Measurements from ENCODE around the gene IQSEC1.

IQSEC1 gene

DNA sequence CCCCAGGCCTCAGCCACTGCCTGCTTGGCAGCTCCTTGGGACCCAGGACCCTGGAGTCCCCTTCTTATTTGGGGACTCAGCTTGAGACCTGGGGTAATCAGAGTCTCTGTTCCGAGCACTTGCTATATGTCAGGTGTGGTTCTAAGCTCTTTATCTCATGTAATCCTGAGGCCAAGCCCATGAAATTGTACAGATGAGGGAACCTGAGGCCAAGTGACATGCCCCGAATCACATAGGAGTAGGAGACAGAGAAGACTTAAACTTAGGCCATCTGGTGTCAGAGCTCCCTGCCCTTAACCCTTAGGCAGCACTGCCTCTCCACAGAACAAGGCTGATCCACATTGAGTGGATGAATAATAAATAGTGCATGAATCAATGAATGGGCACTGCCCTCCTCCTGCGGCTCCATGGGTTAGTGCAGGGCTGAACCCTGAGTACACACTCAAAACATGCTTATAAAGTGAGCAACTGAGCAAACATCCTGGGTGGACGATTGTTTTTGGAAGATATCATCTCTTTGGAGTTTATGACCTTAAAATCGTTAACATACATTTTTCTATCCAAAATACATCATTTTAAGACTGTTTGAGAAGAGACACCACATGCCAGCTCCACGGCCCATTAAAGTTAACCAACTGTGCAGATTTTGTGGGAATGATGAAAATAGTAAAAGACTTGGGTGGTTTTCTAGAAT is 33.2 kb upstream of the IQSEC1 start:
- no peak for DNase-seq

DNA sequence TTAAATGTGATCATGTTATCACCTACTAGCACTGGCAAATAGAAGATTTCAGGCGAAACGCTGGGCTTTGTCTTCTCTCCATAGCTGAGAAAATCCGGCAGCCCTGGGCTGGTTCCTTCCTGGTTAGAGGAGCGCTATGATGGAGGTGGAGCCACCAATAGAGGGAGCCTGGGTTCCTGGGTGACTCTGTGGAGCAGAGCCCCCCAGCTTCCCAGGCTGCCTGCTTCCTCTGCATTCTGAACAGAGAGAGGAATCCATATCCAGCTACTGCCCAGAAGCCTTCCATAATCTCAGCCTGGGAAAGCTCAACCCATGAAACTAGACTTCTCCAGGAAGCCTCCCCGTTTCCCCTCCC is 32.6 kb upstream of the IQSEC1 start:
- DNase-seq = no peak

DNA sequence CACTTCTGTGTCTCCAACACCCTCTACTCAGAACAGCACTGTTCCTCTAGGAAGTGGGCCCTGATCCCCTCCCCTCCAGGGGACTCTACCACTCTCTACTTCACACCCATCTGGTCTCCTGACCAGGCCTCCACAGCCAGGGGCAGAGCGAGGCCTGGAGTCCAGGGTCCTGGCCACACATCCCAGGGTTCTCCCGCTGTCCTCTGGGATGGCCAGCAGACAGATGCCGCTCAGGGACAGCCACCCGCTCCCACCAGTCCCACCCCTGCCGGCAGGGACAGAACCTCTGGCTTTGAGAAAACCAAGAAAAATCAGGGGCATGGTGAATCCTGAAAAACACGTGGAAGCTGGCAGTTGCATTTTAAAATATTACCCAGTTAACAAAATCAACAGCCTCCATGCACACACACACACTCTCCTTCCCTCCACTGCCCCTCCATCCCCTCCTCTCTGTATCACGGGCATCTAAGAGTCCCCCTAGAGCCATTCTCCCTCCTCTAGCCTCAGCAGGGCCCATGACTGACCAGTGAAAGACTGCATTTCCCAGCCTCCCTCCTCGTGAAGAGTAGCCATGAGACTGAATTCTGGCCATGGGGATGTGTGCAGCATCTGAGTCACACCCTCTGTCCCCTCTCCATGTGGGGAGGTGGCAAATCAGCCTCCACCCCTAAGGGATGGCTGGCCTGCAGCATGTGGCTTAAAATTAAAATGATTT is 32.1 kb upstream of the IQSEC1 start:
- no peak for DNase-seq

DNA sequence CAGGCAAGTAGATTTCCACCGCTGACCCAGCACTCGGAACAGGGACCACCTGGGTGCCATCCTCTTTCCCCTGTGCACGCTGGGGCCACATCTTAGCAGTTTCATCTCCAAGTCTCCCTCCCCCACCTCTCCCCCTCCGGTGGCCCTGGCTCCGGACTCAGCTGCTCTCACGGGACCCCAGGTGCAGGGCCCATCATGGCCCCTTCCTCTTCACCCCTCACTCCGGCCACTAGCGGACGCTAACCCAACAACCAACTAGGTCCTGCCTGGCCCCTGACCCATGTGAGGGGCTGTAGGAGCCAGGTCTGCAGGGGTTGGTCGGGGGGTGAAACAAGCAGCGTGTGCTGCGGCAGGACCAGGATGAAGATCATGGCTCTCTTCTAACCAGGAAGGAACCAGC is 31.3 kb upstream of the IQSEC1 start:
- DNase-seq = no peak

DNA sequence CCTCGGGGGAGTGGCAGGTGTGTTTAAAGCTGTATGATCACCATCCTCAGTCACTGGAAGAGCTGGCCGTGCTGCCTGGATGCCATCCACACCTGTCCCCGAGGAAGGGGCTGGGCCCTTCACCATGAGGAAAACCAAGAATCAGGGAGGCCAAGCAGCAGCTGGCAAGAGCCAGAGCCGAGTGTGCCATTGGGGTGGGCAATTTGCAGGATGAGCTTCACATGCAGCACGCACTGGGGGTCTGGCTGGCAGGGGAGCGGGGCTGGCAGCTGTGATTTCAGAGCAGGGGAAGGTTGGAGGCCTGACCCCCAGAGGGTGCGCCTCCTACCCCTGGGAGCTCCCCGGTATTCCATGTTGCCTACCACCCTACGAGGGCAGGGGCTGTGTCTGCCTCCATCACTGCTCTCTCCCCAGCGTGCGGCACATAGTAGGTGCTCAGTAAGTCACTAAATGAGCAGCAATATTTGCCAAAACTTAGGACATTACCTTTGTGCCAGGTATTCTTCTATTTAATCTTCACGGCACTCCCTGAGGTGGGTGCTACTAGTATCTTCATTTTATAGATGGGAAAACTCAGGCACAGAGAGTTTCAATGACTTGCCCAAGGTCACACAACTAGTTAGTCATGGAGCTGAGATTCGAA is 30.3 kb upstream of the IQSEC1 start:
- no peak for DNase-seq

DNA sequence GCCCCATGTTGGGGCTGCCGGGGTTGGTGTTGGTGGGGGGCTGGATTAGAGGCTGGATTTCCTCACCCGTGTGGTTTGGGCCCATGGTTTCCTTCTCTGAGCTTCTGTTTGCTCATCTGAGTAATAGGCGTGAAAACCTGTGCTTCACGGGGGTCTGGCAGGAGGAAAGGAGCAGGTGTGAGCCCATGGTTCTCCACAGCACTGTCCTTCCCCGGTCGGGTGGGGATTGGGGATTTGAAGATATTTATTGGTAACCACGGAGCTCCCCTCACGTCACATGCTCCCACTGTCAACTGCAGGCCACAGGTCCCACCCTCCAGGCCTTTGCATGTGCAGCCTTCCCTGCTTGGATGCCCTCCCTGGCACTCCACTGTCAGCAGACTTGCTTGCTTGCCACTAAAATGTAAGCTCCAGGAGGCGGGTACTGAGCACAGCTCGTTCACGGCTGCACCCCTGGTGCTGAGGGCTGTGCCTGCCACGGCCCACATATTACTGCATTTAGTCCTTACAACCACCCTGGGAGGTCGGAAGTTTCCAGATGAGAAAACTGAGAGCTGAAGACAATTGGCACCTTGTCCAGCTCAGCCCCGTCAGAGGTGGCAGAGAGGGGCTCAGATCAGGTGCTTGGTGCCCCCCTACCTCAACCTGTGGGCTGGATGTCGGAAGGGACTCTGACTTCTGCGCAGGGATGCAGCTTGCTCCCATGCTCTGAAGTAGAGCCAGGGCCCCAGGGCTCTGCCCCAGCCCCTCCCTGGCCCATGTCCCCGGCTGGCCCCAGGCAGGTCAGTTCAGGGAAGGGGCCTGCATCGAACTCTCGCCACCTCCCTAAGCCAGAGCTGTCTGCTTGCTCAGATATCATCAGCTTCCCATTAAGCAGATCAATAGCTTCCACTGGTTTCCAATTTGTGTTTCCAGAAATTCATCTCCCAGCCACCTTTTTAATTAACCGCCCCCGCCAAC is 29.4 kb upstream of the IQSEC1 start:
- DNase-seq = no peak

DNA sequence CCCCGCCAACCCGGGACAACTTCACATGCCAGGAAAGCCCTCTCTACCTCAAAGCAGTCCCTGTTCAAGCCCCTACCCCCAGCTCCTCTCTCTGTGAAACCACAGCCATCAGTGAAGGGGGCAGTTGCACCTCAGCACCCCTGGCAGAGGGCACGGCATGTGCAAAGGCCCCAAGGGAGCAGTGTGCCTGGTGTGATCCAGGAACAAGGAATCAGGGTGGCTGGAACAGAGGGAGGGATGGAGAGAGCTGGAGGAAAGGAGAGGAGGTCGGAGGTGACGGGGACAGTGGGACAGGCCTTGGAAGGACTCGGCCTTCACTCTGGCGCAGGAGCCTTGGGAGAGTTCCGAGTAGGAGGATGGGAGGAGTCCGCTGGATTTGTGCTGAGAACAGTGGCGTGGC is 26.5 kb upstream of the IQSEC1 start:
- no peak for DNase-seq

DNA sequence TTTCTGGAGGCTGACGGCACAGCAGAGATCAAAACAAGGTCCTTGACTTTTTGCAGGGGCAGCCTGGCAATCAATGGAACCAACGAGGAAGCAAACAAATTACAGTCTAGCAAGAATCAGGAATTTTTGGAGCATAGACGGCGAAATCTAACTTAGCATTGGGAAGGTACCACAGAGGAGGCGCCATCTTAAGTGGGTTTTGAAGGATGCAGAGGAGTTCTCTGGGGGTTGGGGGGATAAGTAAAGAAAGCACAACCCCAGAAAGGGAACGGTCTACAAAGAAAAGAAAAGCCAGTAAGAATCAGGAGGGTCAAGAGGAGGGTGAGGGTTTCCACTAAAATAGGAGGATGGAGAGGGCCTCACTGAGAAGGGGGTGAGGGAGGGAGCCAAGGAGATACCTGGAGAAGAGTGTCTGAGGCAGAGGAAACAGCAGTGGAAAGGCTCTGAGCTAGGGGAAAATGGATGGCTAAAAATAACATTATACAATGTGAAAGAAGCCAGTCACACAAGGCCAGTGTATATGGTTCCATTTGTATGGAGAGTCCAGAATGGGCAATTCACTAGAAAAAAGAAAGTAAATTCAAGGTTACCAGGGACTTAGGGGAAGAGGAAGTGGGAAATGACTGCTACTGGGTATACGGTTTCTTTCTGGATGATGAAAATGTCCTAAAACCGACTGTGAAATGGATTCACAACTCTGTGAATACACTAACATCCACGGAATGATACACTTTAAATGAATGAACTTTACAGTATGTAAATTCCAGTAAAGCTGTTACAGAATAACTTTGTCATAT is 25.2 kb upstream of the IQSEC1 start:
- DNase-seq = no peak

DNA sequence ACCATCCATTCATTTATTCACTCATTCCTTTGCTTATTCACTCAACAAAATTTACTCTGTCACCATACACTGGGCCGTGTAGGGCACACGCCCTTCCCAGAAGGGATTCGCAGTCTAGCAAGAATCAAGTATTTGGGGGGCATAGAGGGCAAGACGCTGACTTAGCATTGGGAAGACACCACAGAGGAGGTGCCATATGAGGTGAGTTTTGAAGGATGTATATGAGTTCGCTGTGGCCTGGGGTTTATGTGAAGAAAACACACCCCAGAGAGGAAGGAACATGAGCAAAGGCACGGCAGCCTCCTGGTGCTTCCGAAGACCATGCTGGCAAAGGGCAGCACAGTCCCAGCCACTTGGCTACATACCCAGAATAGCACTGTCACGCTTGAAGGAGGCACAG is 23.1 kb upstream of the IQSEC1 start:
- no peak for DNase-seq

DNA sequence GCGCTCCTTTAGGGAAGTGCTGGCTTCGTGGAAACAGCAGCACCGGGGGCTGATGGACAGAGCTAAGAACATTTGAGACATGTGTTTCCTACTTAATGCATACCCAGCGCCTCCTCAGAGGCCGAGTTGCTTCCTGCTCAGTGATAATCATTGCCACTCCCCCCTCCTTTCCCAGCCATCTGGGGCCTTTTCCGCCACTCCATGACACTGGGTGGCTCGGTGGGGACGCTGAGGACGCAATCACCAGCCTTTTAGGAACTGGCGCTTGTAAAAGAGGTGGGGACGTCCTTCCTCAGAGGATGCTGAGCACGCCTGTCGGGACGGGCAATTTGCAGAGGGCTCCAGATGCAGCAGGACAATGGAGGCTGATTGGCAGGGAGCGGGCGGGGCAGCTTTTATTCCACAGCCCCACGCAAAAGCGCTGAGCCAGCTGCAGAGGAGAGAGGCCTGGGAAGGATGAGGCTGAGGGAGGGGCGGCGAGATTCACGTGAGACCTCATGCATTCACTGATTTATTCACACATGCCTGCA is 22.2 kb upstream of the IQSEC1 start:
- DNase-seq = no peak

DNA sequence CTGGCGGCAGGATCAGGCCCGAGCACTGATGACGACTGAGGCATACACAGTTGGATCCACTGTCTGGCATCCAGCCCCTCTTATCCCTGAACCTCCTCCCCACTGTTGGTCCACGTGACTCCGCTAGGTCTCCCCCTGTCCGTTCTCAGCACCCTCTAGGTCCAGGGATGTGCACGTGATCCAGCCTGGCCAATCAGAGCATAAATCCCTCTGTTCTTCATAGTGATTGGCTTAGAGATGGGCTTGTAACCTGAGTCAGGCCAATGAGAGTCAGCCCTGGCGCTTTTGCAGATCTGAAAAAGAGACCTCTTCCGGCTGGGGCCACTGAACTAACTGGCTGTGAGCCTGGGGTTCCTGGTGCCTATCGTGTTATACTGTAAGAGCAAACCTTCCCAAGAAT is 20.5 kb upstream of the IQSEC1 start:
- DNase-seq = no peak

DNA sequence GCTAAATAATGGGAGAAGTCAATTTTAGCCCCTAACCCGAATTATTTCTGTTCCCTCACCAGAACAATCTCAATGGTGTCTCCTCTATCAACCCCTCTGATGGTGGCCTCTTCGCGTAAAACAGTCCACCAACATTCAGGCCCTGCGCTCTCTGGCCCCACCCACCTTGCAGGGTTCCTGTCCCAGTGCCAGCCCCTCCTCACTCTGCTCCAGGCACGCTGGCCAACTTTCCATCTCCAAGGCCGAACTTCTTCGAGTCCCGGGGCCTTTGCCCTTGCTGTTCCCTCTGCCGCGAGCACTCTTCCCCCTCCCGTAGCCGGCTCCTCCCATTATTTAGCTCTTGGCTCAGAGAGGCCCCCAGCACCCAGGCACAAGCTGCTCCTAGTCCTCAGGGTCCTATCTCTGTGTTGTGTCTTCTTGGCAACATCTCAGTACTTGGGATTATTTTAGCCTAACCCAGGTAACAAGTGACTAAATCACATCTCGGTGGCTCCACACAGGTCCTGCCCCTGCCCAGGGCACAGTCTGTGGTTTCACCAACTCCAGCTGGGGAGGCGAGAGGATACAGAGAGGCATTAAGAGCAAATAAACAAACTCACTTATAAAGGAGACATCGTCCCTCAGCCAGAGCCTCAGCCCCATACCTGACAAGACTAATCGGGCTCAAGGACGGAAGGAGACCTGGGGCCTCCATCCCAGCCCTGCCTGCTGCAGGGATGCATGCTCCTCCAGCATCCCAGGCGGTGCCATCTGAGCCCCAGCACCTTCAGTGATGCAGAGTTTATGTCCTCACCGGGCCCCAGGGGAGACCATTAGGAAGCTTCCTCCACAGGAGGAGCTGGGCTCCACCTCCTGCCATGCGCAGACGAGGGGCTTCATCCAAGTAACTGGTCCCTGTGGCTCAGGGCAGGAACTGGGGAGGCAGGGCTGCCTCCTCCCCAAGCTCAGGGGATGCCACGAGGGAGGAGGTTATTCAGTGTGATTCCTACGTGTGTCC is 19.7 kb upstream of the IQSEC1 start:
- DNase-seq = no peak

DNA sequence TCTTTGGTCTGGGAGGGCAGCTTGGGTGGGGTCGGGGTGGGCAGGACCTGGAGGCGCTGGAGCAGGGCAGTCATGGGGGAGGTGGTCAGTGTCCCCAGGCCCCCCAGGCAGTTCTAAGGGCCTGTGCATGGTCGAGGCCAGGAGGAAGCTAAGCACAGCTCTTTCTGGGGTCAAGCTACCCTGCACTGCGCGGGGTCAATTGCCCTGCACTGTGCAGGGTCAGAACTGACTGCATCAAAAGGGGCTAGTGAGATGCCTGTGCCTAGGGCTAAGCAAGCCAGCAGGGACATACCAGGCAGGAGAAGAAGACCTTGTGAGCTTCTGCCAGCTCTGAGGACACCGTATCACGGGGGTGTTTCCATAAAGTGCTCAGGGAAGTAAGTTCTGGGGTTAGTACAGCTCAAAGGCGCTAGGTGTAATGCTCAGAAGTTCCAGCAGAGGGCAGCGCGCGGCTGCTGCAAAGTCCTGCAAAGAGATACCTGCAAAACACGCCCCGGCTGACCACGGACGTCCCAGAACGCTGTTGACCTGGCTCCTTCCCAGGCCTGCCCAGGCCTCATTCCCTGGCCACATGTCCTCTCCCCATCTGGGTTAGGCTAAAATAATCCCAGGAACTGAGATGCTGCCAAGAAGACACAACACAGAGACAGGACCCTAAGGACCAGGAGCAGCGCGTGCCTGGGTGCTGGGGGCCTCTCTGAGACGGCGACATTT is 18.8 kb upstream of the IQSEC1 start:
- no peak for DNase-seq

DNA sequence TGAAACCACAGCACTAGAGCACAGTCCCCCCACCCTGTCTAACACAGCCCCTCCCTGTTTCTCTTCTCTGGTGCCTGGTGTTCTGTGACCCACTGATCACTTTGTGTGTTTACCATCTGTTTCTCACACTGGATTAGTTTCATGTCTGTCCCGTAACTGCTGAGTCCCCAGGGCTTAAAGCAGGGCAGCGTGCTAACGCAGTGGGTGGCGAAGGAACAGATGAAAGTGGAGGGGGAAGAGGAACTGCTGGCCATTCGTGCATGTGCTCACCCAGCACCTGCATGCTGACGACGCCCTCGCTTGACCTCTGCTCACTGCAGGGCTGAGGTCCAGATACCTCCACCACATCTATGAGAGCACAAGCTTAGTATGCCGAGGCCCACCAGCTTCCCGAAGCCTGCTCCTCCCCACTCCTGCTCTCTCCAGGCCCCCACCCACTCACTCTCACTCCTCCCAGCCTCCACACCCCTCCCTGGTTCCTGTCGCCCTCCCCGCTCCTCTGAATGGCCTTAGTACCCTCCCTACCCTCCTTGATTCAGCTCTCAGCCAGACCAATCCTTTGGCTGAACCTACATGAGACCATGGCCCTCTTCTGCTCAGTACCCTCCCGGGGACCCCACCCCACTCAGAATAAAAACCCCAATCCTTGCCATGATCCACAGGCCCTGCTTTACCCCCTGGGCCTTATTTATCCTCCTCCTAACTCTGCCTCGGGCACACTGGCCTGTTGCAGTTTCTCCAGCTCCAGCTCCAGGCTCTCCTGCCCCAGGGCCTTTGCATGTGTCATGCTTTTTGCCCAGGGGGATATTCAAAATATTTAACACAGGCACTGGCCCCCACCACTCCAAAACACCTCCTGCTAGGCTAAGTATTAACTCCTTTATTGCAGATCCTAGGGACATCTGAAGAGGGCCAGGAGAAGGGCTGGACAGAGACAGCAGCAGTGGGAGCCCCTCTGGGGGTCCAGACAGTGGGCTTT is 15.1 kb upstream of the IQSEC1 start:
- DNase-seq = no peak

DNA sequence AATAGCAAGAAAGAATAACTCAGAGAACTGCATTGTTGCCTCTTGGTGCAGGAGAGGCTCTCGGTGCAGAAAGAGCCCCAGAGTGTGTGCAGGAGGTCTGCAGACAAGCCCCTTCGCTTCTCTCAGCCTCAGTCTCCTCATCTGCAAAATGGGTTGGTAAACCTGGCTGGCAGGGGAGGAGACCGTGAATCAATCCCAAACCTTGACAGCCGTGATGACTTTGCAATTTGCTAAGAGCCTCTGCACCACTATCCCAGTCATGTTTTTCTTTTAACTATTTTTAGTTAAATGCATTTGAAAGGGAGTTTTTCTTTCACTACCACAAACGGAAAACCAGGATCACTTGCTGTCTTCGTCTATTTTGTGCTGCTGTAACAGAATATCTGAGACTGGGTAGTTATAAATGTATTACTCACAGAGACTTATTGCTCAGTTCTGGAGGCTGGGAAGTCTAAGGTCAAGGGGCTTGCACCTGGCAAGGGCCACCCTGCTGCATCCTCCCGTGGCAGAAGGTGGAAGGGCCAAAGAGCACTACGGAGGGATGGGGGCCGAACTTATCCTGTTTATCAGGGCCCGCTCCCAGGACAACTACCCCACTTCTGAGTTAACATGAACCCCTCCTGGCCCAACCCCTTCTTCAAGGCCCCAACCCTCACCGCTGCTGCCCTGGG is 14.2 kb upstream of the IQSEC1 start:
- no peak for DNase-seq

DNA sequence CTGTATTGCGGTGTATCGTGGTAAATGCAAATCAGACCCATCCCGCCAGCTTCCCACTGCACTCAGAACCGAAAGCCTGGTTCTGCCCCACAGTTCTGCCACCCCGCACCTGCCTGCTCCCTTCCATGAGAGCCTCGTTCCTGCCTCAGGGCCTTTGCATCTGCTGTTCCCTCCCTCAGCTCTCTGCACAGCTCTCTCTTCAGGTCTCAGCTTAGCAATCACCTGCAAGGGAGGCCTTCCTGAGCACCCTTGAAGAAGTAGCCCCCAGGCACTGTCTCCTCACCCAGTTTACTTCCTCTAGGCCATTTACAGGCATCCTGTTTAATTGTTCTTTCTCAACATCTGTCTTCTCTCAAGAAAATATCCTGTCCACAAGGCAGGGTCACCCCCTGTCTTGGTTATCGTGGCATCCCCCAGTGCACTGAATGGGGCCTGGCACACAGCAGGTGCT is 13.3 kb upstream of the IQSEC1 start:
- DNase-seq = no peak

DNA sequence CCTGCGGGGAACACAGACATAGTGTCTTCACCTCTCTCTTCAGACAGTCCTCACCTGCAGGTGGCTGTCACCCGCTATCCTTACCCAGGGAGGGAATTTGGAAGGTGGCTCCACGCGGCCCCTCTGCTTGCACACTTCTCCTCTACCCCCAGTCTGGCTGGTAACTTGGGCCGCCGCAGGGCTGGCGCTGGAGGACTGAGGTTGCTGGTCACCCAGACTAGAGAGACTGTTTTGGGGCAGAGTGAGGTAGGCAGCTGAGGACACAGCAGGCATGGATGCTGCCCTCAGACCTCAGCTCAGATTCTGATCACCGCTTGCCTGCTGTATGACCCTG is 12.6 kb upstream of the IQSEC1 start:
- no peak for DNase-seq

DNA sequence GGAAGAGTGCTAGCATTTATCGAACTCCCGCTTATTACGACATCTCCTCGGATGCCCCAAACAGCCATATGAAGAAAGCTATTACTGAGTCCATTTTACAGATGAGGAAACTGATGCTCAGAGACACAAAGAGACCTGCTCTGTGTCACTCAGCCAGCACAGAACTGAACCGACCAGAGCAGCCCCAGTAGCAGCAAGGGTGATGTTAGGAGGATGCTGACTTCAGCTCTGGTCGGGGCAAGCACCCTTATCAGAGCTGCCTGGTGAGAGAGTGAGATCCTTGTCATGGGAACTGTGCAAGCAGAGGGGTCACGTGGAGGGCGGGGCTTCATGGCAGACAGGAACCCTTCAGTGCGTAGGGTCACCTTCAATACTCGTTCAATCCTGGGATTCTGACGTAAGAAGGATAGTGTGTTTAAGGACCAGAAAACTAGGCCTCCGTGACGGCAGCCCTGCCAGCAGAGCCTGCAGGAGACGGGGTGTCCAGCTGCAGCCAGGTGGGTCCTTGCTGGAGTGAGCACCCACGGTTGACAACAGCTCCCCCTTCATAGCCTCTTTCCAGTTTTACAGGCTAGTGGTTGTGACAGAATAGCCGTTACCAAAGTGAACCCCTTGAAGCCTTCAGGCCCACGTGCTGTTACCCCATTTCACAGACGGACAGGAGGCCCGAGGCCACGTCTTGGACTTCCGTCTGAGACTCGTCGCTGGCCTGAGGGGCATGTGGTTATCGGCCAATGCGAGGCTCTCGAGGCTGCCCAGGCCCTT is 12.0 kb upstream of the IQSEC1 start:
- DNase-seq = no peak
